Adipocyte (in vitro differentiated cells): Measurements from ENCODE around the gene YIF1A.
A peak's percentile ranks its signal among the peaks of the same experiment; 100 is the strongest.

Experiments
- DNase-seq: peaks from one replicate; pipeline ENCODE4 v3.0.0-alpha.2; 2015; ENCODE audit warnings: low read depth
- H3K27me3 ChIP-seq: replicated peaks from 2 replicates; pipeline ENCODE4 v1.7.0; 2013; ENCODE audit warnings: mild to moderate bottlenecking, low read length, moderate library complexity; ENCODE audit not compliant: control insufficient read depth, insufficient read depth
- H3K36me3 ChIP-seq: 2 replicates; pipeline ENCODE4 v1.7.0; 2013; ENCODE audit warnings: low read length, mild to moderate bottlenecking, moderate library complexity; ENCODE audit not compliant: control insufficient read depth, insufficient read depth, severe bottlenecking
- H3K4me1 ChIP-seq: 2 replicates; pipeline ENCODE4 v1.7.0; 2013; ENCODE audit warnings: mild to moderate bottlenecking, low read length, moderate library complexity; ENCODE audit not compliant: control insufficient read depth, insufficient read depth
- H3K4me3 ChIP-seq: 2 replicates; pipeline ENCODE4 v1.7.0; 2013; ENCODE audit warnings: mild to moderate bottlenecking, low read length, moderate library complexity
- H3K9ac ChIP-seq: 2 replicates; pipeline ENCODE4 v1.7.0; 2013; ENCODE audit warnings: mild to moderate bottlenecking, low read length, moderate library complexity
- H3K9me3 ChIP-seq: 2 replicates; pipeline ENCODE4 v1.7.0; 2013; ENCODE audit warnings: mild to moderate bottlenecking, low read length, moderate library complexity; ENCODE audit not compliant: control insufficient read depth

YIF1A gene

GRCh38 chr11:66287889-66288670 is 863 bp downstream of the YIF1A start:
- peaks cover 24% of the 10 kb centered on the region for H3K4me1 ChIP-seq
- H3K27me3 ChIP-seq: peaks cover 9% of the 10 kb centered on the region
- H3K4me3 ChIP-seq: peak overlapping the region; percentile 97
- peak overlapping the region; percentile 95 for H3K9ac ChIP-seq
- no peaks in the 10 kb centered on the region for H3K9me3 ChIP-seq
- peaks cover 26% of the 10 kb centered on the region for H3K36me3 ChIP-seq
- DNase-seq: peak; percentile 53

- DNase-seq: no peak
- H3K27me3 ChIP-seq: peaks cover 2% of the 10 kb centered on the region
- H3K9ac ChIP-seq: peak overlapping the region; percentile 95
- H3K4me3 ChIP-seq: peak overlapping the region; percentile 97
- H3K36me3 ChIP-seq: peaks cover 26% of the 10 kb centered on the region
- peaks cover 24% of the 10 kb centered on the region for H3K4me1 ChIP-seq
- no peaks in the 10 kb centered on the region for H3K9me3 ChIP-seq
Observed at GRCh38 chr11:66287211-66287888, 1.6 kb downstream of the YIF1A start.

- Histone ChIP-seq H3K27me3 (no peaks in the 10 kb centered on the region), H3K4me3 (no peak overlapping the region), H3K9me3 (no peaks in the 10 kb centered on the region), H3K4me1 (peaks cover 24% of the 10 kb centered on the region), H3K9ac (peak overlapping the region; percentile 95), H3K36me3 (peaks cover 26% of the 10 kb centered on the region)
- no peak for DNase-seq
Observed at GRCh38 chr11:66286699-66287098, 2.2 kb downstream of the YIF1A start.

GRCh38 chr11:66285250-66285947 is 3.5 kb downstream of the YIF1A start:
- DNase-seq: no peak
- Histone ChIP-seq H3K9ac (no peak overlapping the region), H3K9me3 (no peaks in the 10 kb centered on the region), H3K4me3 (no peak overlapping the region), H3K27me3 (no peaks in the 10 kb centered on the region), H3K4me1 (peaks cover 24% of the 10 kb centered on the region), H3K36me3 (peaks cover 26% of the 10 kb centered on the region)

GRCh38 chr11:66284526-66285078 is 4.3 kb downstream of the YIF1A start:
- H3K9ac ChIP-seq: no peak overlapping the region
- H3K27me3 ChIP-seq: no peaks in the 10 kb centered on the region
- peaks cover 19% of the 10 kb centered on the region for H3K4me1 ChIP-seq
- peaks cover 26% of the 10 kb centered on the region for H3K36me3 ChIP-seq
- H3K9me3 ChIP-seq: no peaks in the 10 kb centered on the region
- DNase-seq: no peak
- H3K4me3 ChIP-seq: no peak overlapping the region

- no peak for DNase-seq
Observed at GRCh38 chr11:66283461-66284105, 5.4 kb downstream of the YIF1A start.

GRCh38 chr11:66282468-66283455 is 6.2 kb downstream of the YIF1A start:
- peaks cover 12% of the 10 kb centered on the region for H3K4me1 ChIP-seq
- H3K36me3 ChIP-seq: peaks cover 26% of the 10 kb centered on the region
- no peaks in the 10 kb centered on the region for H3K9me3 ChIP-seq
- DNase-seq: peak; percentile 98
- no peak overlapping the region for H3K9ac ChIP-seq
- H3K27me3 ChIP-seq: no peaks in the 10 kb centered on the region
- H3K4me3 ChIP-seq: no peak overlapping the region

More at GRCh38 chr11:66283461-66284105, 5.4 kb downstream of the YIF1A start:
- Histone ChIP-seq H3K27me3 (no peaks in the 10 kb centered on the region), H3K9me3 (no peaks in the 10 kb centered on the region), H3K36me3 (peaks cover 26% of the 10 kb centered on the region), H3K4me3 (no peak overlapping the region), H3K4me1 (peaks cover 18% of the 10 kb centered on the region), H3K9ac (no peak overlapping the region)

- H3K9me3 ChIP-seq: no peaks in the 10 kb centered on the region
- H3K4me3 ChIP-seq: no peak overlapping the region
- H3K4me1 ChIP-seq: peaks cover 8% of the 10 kb centered on the region
Observed at GRCh38 chr11:66281776-66282467, 7.0 kb downstream of the YIF1A start.

GRCh38 chr11:66281001-66281400 is 7.9 kb downstream of the YIF1A start:
- Histone ChIP-seq H3K27me3 (no peaks in the 10 kb centered on the region), H3K9ac (no peak overlapping the region), H3K36me3 (peaks cover 24% of the 10 kb centered on the region), H3K9me3 (no peaks in the 10 kb centered on the region), H3K4me3 (no peak overlapping the region), H3K4me1 (peaks cover 7% of the 10 kb centered on the region)
- no peak for DNase-seq

More at GRCh38 chr11:66281776-66282467, 7.0 kb downstream of the YIF1A start:
- no peaks in the 10 kb centered on the region for H3K27me3 ChIP-seq
- no peak overlapping the region for H3K9ac ChIP-seq
- DNase-seq: no peak
- peaks cover 24% of the 10 kb centered on the region for H3K36me3 ChIP-seq
